WTC11 (cell line): ENCODE measurements around the gene OGDHL. TPM values are rescaled to one million over a fixed set of nuclear protein-coding genes. Genes with fewer than 3 reads are reported as not detected.

Experiments used
- ATF1 ChIP-seq: sonication (generic); formaldehyde crosslinking; IDR thresholded peaks from 2 replicates; pipeline ENCODE4 v1.8.1; 2023; ENCODE audit warnings: mild to moderate bottlenecking, moderate library complexity, missing genetic modification reagents
- CREB1 ChIP-seq: sonication (generic); formaldehyde crosslinking; IDR thresholded peaks from 2 replicates; pipeline ENCODE4 v1.8.0; 2023; ENCODE audit warnings: mild to moderate bottlenecking, missing genetic modification reagents
- ELF4 ChIP-seq: sonication (generic); formaldehyde crosslinking; IDR thresholded peaks from 2 replicates; pipeline ENCODE4 v1.8.1; 2022; ENCODE audit warnings: low read depth, mild to moderate bottlenecking, moderate library complexity, missing genetic modification reagents
- ETV6 ChIP-seq: sonication (generic); formaldehyde crosslinking; IDR thresholded peaks from 2 replicates; pipeline ENCODE4 v1.8.1; 2022; ENCODE audit warnings: mild to moderate bottlenecking, missing genetic modification reagents
- FOXP1 ChIP-seq: sonication (generic); formaldehyde crosslinking; IDR thresholded peaks from 2 replicates; pipeline ENCODE4 v1.8.0; 2022; ENCODE audit warnings: missing genetic modification reagents, mild to moderate bottlenecking, moderate library complexity, borderline replicate concordance
- GABPB1 ChIP-seq: sonication (generic); formaldehyde crosslinking; IDR thresholded peaks from 2 replicates; pipeline ENCODE4 v1.8.1; 2023; ENCODE audit warnings: mild to moderate bottlenecking, missing genetic modification reagents
- GRHL2 ChIP-seq: fragments of 250-450 bp; sonication (Bioruptor Pico); IDR thresholded peaks from 2 replicates; pipeline ENCODE4 v1.8.0; 2022; ENCODE audit warnings: mild to moderate bottlenecking, moderate library complexity; ENCODE audit not compliant: insufficient replicate concordance, severe bottlenecking
- MYBL2 ChIP-seq: sonication (generic); formaldehyde crosslinking; IDR thresholded peaks from 2 replicates; pipeline ENCODE4 v1.8.1; 2023; ENCODE audit warnings: mild to moderate bottlenecking, moderate library complexity, missing genetic modification reagents
- NFATC4 ChIP-seq: fragments of 250-450 bp; sonication (Bioruptor Pico); IDR thresholded peaks from 2 replicates; pipeline ENCODE4 v1.9.0; 2021; ENCODE audit warnings: mild to moderate bottlenecking
- NFE2L1 ChIP-seq: sonication (generic); formaldehyde crosslinking; IDR thresholded peaks from 2 replicates; pipeline ENCODE4 v1.8.1; 2023; ENCODE audit warnings: missing genetic modification reagents
- OVOL2 ChIP-seq: fragments of 250-450 bp; sonication (Bioruptor Pico); IDR thresholded peaks from 2 replicates; pipeline ENCODE4 v1.9.0; 2021; ENCODE audit warnings: mild to moderate bottlenecking, borderline replicate concordance
- SMAD4 ChIP-seq: sonication (generic); formaldehyde crosslinking; IDR thresholded peaks from 2 replicates; pipeline ENCODE4 v1.8.0; 2022; ENCODE audit warnings: mild to moderate bottlenecking, missing genetic modification reagents
- SOX15 ChIP-seq: fragments of 250-450 bp; sonication (Bioruptor Pico); IDR thresholded peaks from 2 replicates; pipeline ENCODE4 v1.9.0; 2021; ENCODE audit warnings: mild to moderate bottlenecking
- TCF7 ChIP-seq: sonication (generic); formaldehyde crosslinking; IDR thresholded peaks from 2 replicates; pipeline ENCODE4 v1.8.0; 2022; ENCODE audit warnings: mild to moderate bottlenecking, low read depth, missing genetic modification reagents, moderate library complexity
- TEAD1 ChIP-seq: sonication (generic); formaldehyde crosslinking; IDR thresholded peaks from 2 replicates; pipeline ENCODE4 v1.8.0; 2022; ENCODE audit warnings: mild to moderate bottlenecking, missing genetic modification reagents
- TEAD4 ChIP-seq: sonication (generic); formaldehyde crosslinking; IDR thresholded peaks from 2 replicates; pipeline ENCODE4 v1.8.0; 2022; ENCODE audit warnings: mild to moderate bottlenecking, missing genetic modification reagents
- ZNF121 ChIP-seq: sonication (generic); formaldehyde crosslinking; IDR thresholded peaks from 2 replicates; pipeline ENCODE4 v1.8.0; 2023; ENCODE audit warnings: missing genetic modification reagents
- ZNF423 ChIP-seq: fragments of 250-450 bp; sonication (Bioruptor Pico); IDR thresholded peaks from 2 replicates; pipeline ENCODE4 v2.1.2; 2022; ENCODE audit warnings: mild to moderate bottlenecking, moderate library complexity
- total RNA-seq: library from RNA; stranded (reverse); gene quantifications from 3 replicates; pipeline ENCODE4 v1.2.3, GENCODE V29; 2021
- TF ChIP-seq, protein P1 (sequence below): sonication (generic); formaldehyde crosslinking; IDR thresholded peaks from 2 replicates; pipeline ENCODE4 v1.8.1; 2023; ENCODE audit warnings: mild to moderate bottlenecking, moderate library complexity, missing genetic modification reagents
- TF ChIP-seq, protein P2 (sequence below): sonication (generic); formaldehyde crosslinking; IDR thresholded peaks from 2 replicates; pipeline ENCODE4 v1.8.0; 2023; ENCODE audit warnings: mild to moderate bottlenecking, missing genetic modification reagents
- TF ChIP-seq, protein P3 (sequence below): fragments of 250-450 bp; sonication (Bioruptor Pico); IDR thresholded peaks from 2 replicates; pipeline ENCODE4 v1.9.0; 2021; ENCODE audit warnings: mild to moderate bottlenecking
- TF ChIP-seq, protein P4 (sequence below): fragments of 200-600 bp; IDR thresholded peaks from 2 replicates; pipeline ENCODE4 v1.8.0; 2022; ENCODE audit warnings: antibody characterized with exemption
- TF ChIP-seq, protein P5 (sequence below): sonication (generic); formaldehyde crosslinking; IDR thresholded peaks from 2 replicates; pipeline ENCODE4 v1.8.1; 2023; ENCODE audit warnings: mild to moderate bottlenecking, missing genetic modification reagents
- TF ChIP-seq, protein P6 (sequence below): sonication (generic); formaldehyde crosslinking; IDR thresholded peaks from 2 replicates; pipeline ENCODE4 v1.8.0; 2023; ENCODE audit warnings: missing genetic modification reagents
- TF ChIP-seq, protein P7 (sequence below): fragments of 250-450 bp; sonication (Bioruptor Pico); IDR thresholded peaks from 2 replicates; pipeline ENCODE4 v1.9.0; 2021; ENCODE audit warnings: mild to moderate bottlenecking
- TF ChIP-seq, protein P8 (sequence below): sonication (generic); formaldehyde crosslinking; IDR thresholded peaks from 2 replicates; pipeline ENCODE4 v1.8.1; 2022; ENCODE audit warnings: mild to moderate bottlenecking, missing genetic modification reagents, moderate library complexity, borderline replicate concordance

Gene OGDHL
- total RNA-seq, 1 experiment from 2014 or later = 35.1 TPM

DNA sequence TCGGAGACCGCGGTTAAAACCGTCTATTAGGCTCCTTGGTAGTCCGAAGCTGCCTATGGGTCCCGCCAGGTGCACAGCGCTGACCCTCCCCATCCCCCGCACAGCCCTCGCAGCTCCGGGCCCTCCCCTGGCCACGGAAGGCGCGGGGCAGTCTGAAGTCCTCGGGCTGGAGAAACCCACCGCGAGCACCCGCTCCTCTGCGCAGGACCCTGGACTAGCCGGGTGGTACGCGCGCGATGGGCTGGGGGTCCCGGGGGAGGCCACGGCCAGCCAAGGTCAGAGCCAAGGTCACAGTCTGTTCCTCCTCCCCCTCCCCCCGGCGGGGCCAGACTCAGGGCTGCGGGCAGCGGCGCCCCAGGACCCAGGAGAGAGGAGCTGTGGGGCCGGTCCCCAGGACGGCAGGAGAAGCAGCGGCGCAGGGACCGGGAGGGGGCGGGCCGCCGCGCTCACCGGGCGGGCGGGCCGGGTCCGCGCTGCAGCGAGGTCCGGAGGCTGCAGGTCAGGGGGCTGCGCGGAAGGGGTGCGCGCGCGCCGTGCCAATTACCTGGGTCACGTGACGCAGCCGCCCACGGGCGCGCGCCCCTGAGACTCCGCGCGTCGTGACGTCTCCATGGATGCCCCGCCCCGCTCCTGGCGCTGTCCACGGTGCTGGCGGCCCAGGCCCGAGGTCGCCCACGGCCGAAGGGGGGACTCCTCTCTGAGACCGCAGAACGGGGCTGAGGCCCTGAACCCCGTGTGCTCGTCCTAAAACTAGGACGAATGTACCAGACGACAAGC, at the start of gene OGDHL (continued):
- TF ChIP-seq, protein P1, sequence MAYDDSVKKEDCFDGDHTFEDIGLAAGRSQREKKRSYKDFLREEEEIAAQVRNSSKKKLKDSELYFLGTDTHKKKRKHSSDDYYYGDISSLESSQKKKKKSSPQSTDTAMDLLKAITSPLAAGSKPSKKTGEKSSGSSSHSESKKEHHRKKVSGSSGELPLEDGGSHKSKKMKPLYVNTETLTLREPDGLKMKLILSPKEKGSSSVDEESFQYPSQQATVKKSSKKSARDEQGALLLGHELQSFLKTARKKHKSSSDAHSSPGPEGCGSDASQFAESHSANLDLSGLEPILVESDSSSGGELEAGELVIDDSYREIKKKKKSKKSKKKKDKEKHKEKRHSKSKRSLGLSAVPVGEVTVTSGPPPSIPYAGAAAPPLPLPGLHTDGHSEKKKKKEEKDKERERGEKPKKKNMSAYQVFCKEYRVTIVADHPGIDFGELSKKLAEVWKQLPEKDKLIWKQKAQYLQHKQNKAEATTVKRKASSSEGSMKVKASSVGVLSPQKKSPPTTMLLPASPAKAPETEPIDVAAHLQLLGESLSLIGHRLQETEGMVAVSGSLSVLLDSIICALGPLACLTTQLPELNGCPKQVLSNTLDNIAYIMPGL = peak; percentile 53; the same call in 1 of the 2 replicates
- TF ChIP-seq GRHL2 (CRISPR knock-in tag) (no peak), ZNF423 (no peak), ATF1 (CRISPR knock-in tag) (0 out of 2 replicates have a peak, but pooled peaks have one; percentile 48), ELF4 (CRISPR knock-in tag) (peak; percentile 38; the same call in 1 of the 2 replicates), NFE2L1 (CRISPR knock-in tag) (peak; percentile 80; the same call in 1 of the 2 replicates), SMAD4 (CRISPR knock-in tag) (peak; percentile 90), GABPB1 (CRISPR knock-in tag) (peak; percentile 81; the same call in 1 of the 2 replicates), MYBL2 (CRISPR knock-in tag) (peak; percentile 74), TCF7 (CRISPR knock-in tag) (peak; percentile 92), ZNF121 (CRISPR knock-in tag) (no peak), FOXP1 (CRISPR knock-in tag) (peak; percentile 97), CREB1 (CRISPR knock-in tag) (peak; percentile 87), TEAD1 (CRISPR knock-in tag) (peak; percentile 97), ETV6 (CRISPR knock-in tag) (peak; percentile 97), OVOL2 (no peak), TEAD4 (CRISPR knock-in tag) (peak; percentile 90), SOX15 (CRISPR knock-in tag) (no peak), NFATC4 (CRISPR knock-in tag) (no peak)
- TF ChIP-seq, protein P2, sequence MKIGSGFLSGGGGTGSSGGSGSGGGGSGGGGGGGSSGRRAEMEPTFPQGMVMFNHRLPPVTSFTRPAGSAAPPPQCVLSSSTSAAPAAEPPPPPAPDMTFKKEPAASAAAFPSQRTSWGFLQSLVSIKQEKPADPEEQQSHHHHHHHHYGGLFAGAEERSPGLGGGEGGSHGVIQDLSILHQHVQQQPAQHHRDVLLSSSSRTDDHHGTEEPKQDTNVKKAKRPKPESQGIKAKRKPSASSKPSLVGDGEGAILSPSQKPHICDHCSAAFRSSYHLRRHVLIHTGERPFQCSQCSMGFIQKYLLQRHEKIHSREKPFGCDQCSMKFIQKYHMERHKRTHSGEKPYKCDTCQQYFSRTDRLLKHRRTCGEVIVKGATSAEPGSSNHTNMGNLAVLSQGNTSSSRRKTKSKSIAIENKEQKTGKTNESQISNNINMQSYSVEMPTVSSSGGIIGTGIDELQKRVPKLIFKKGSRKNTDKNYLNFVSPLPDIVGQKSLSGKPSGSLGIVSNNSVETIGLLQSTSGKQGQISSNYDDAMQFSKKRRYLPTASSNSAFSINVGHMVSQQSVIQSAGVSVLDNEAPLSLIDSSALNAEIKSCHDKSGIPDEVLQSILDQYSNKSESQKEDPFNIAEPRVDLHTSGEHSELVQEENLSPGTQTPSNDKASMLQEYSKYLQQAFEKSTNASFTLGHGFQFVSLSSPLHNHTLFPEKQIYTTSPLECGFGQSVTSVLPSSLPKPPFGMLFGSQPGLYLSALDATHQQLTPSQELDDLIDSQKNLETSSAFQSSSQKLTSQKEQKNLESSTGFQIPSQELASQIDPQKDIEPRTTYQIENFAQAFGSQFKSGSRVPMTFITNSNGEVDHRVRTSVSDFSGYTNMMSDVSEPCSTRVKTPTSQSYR (CRISPR knock-in tag) = peak; percentile 79
- TF ChIP-seq, protein P3, sequence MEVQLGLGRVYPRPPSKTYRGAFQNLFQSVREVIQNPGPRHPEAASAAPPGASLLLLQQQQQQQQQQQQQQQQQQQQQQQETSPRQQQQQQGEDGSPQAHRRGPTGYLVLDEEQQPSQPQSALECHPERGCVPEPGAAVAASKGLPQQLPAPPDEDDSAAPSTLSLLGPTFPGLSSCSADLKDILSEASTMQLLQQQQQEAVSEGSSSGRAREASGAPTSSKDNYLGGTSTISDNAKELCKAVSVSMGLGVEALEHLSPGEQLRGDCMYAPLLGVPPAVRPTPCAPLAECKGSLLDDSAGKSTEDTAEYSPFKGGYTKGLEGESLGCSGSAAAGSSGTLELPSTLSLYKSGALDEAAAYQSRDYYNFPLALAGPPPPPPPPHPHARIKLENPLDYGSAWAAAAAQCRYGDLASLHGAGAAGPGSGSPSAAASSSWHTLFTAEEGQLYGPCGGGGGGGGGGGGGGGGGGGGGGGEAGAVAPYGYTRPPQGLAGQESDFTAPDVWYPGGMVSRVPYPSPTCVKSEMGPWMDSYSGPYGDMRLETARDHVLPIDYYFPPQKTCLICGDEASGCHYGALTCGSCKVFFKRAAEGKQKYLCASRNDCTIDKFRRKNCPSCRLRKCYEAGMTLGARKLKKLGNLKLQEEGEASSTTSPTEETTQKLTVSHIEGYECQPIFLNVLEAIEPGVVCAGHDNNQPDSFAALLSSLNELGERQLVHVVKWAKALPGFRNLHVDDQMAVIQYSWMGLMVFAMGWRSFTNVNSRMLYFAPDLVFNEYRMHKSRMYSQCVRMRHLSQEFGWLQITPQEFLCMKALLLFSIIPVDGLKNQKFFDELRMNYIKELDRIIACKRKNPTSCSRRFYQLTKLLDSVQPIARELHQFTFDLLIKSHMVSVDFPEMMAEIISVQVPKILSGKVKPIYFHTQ = no peak
- TF ChIP-seq, protein P4, sequence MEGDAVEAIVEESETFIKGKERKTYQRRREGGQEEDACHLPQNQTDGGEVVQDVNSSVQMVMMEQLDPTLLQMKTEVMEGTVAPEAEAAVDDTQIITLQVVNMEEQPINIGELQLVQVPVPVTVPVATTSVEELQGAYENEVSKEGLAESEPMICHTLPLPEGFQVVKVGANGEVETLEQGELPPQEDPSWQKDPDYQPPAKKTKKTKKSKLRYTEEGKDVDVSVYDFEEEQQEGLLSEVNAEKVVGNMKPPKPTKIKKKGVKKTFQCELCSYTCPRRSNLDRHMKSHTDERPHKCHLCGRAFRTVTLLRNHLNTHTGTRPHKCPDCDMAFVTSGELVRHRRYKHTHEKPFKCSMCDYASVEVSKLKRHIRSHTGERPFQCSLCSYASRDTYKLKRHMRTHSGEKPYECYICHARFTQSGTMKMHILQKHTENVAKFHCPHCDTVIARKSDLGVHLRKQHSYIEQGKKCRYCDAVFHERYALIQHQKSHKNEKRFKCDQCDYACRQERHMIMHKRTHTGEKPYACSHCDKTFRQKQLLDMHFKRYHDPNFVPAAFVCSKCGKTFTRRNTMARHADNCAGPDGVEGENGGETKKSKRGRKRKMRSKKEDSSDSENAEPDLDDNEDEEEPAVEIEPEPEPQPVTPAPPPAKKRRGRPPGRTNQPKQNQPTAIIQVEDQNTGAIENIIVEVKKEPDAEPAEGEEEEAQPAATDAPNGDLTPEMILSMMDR = no peak
- TF ChIP-seq, protein P5, sequence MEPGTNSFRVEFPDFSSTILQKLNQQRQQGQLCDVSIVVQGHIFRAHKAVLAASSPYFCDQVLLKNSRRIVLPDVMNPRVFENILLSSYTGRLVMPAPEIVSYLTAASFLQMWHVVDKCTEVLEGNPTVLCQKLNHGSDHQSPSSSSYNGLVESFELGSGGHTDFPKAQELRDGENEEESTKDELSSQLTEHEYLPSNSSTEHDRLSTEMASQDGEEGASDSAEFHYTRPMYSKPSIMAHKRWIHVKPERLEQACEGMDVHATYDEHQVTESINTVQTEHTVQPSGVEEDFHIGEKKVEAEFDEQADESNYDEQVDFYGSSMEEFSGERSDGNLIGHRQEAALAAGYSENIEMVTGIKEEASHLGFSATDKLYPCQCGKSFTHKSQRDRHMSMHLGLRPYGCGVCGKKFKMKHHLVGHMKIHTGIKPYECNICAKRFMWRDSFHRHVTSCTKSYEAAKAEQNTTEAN = peak; percentile 94
- TF ChIP-seq, protein P6, sequence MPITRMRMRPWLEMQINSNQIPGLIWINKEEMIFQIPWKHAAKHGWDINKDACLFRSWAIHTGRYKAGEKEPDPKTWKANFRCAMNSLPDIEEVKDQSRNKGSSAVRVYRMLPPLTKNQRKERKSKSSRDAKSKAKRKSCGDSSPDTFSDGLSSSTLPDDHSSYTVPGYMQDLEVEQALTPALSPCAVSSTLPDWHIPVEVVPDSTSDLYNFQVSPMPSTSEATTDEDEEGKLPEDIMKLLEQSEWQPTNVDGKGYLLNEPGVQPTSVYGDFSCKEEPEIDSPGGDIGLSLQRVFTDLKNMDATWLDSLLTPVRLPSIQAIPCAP = peak; percentile 93
- TF ChIP-seq, protein P7, sequence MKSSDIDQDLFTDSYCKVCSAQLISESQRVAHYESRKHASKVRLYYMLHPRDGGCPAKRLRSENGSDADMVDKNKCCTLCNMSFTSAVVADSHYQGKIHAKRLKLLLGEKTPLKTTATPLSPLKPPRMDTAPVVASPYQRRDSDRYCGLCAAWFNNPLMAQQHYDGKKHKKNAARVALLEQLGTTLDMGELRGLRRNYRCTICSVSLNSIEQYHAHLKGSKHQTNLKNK (CRISPR knock-in tag) = no peak
- TF ChIP-seq, protein P8, sequence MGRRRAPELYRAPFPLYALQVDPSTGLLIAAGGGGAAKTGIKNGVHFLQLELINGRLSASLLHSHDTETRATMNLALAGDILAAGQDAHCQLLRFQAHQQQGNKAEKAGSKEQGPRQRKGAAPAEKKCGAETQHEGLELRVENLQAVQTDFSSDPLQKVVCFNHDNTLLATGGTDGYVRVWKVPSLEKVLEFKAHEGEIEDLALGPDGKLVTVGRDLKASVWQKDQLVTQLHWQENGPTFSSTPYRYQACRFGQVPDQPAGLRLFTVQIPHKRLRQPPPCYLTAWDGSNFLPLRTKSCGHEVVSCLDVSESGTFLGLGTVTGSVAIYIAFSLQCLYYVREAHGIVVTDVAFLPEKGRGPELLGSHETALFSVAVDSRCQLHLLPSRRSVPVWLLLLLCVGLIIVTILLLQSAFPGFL = 0 out of 2 replicates have a peak, but pooled peaks have one; percentile 81
